Measurements from ENCODE around the gene CD59.

DNA sequence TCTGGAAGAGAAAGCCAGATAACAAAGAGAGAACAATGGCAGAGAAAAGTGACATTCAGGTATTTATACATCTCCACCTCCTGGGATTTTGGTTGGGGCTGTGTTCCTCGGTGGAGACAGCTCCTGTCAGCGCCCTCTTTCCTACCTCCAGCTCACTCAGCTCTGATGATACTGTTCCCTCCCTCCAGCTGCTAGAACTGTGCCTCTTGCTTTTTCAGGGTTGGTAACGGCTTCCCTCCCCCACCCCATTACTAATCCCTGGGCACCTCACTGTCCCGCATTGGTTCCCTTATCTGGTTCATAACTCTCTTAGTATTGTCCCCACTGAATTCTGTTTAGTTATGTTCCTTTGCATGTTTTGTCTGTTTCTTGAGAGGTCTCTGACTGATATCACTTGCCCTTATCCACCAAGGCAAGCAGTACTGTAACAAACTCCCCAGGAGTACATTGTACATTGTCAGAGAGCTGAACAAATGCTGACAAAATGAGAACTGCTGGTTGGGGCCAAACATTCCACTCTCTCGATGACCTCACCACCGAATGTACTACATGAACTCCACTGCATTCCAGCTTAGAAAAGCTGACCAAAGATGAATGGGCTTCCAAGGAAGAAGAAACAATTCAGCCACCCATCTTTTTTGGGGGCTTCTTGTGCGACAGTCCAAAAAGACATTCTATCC, 43.8 kb upstream of the CD59 start:
- TF ChIP-seq, protein P1, sequence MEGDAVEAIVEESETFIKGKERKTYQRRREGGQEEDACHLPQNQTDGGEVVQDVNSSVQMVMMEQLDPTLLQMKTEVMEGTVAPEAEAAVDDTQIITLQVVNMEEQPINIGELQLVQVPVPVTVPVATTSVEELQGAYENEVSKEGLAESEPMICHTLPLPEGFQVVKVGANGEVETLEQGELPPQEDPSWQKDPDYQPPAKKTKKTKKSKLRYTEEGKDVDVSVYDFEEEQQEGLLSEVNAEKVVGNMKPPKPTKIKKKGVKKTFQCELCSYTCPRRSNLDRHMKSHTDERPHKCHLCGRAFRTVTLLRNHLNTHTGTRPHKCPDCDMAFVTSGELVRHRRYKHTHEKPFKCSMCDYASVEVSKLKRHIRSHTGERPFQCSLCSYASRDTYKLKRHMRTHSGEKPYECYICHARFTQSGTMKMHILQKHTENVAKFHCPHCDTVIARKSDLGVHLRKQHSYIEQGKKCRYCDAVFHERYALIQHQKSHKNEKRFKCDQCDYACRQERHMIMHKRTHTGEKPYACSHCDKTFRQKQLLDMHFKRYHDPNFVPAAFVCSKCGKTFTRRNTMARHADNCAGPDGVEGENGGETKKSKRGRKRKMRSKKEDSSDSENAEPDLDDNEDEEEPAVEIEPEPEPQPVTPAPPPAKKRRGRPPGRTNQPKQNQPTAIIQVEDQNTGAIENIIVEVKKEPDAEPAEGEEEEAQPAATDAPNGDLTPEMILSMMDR (IDR thresholded peaks at IDR 0.05; ENCODE audit: borderline replicate concordance, extremely low read depth, low read length, poor library complexity, severe bottlenecking), result no peak
- no peak for TF ChIP-seq EZH2 (IDR thresholded peaks at IDR 0.05; ENCODE audit: borderline replicate concordance, low read depth, low read length, severe bottlenecking)

Data from DND-41 (cell line).